Heart right ventricle (tissue), 16 donors: ENCODE measurements around the gene RHOF. TPM values are rescaled to one million over a fixed set of nuclear protein-coding genes. Genes with fewer than 3 reads are reported as not detected.

Source experiments
- ATAC-seq, 8 donors: fragments of 200-7000 bp; cut with Tn5 transposase; one replicate each; pipeline ENCODE4 v1.9.1; 2020; ENCODE audit warnings: mild to moderate bottlenecking in 8 of 8, moderate library complexity in 8 of 8, moderate number of reproducible peaks in 1 of 8
- DNase-seq, 2 donors: peaks; one replicate each; pipeline ENCODE4 v3.0.0-alpha.2; 2020
- H3K27ac ChIP-seq, 10 donors: fragments of 200-600 bp; sonication (generic) in 2 of 10; one replicate each; pipeline versions ENCODE4 v1.5.0 to v1.8.0; 2020 to 2022; ENCODE audit warnings: mild to moderate bottlenecking in 3 of 10
- H3K27me3 ChIP-seq, 7 donors: fragments of 200-600 bp; one replicate each; pipeline ENCODE4 v1.8.0; 2021 to 2022; ENCODE audit warnings: mild to moderate bottlenecking in 2 of 7
- H3K36me3 ChIP-seq, 9 donors: fragments of 200-600 bp; sonication (generic) in 1 of 9; one replicate each; pipeline versions ENCODE4 v1.5.0 to v1.8.0; 2020 to 2022; ENCODE audit warnings: mild to moderate bottlenecking in 2 of 9
- H3K4me1 ChIP-seq, 9 donors: fragments of 200-600 bp; sonication (generic) in 1 of 9; one replicate each; pipeline versions ENCODE4 v1.5.0 to v1.8.0; 2020 to 2022; ENCODE audit warnings: mild to moderate bottlenecking in 4 of 9
- H3K4me3 ChIP-seq, 10 donors: fragments of 200-600 bp; sonication (generic) in 2 of 10; one replicate each; pipeline versions ENCODE4 v1.5.0 to v1.8.0; 2020 to 2022; ENCODE audit warnings: mild to moderate bottlenecking in 7 of 10, moderate library complexity in 2 of 10
- H3K9me3 ChIP-seq, 11 donors: fragments of 200-600 bp in 10 of 11; sonication (generic) in 2 of 11; one replicate each; pipeline versions ENCODE4 v1.5.0 to v1.8.0; 2013 to 2022; ENCODE audit warnings: mild to moderate bottlenecking in 2 of 11, control low read depth in 1 of 11, moderate library complexity in 1 of 11
- CTCF ChIP-seq, 9 donors: fragments of 200-600 bp; sonication (generic) in 2 of 9; IDR thresholded peaks; one replicate each; pipeline versions ENCODE4 v1.5.0 to v1.8.0; 2021 to 2022; ENCODE audit warnings: antibody characterized with exemption in 9 of 9, mild to moderate bottlenecking in 5 of 9, moderate library complexity in 1 of 9
- WGBS, 2 donors: extraction: QIAGEN DNeasy Blood & Tissue Kit; methylation state at CpG; one replicate each; pipeline ENCODE4 v1.1.7; 2013; ENCODE audit warnings: inconsistent platforms in 1 of 2; 5-methylcytosine and 5-hydroxymethylcytosine counted together
- intact Hi-C, 10 donors: fragments of 100-400 bp; cut with DNase I; formaldehyde crosslinking; loops; one replicate each; pipeline versions ENCODE4 v1.11.1 to v1.14.2; 2022
- polyA plus RNA-seq, 2 donors: library from polyadenylated mRNA; stranded (reverse); fragments of 200-250 nt; gene quantifications; one replicate each; pipeline ENCODE4 v1.2.3, GENCODE V29; 2013
- total RNA-seq, 10 donors: library from RNA; stranded (reverse); fragmentation: NEBNext Ultra II Directional in 3 of 10; extraction: Animal tissue kit (Norgen Biotek cat#: 25700) in 3 of 10; gene quantifications; one replicate each; pipeline versions ENCODE4 v1.2.1 to v1.2.4, GENCODE V29; 2021 to 2023
- donor health status: Arrhythmogenic right ventricular cardiomyopathy.
- donor health status: ischemic (EF 13 %, LVEDD 7.1; RV severe dilation, severe dysfunction).
- donor health status: healthy with polysubstance abuse.
- donor health status: DM: no; HTN: yes; CAD: no.
- donor health status: DM: no; HTN: no; CAD: no.
- donor health status: ischemic (EF 25% LVEDD 6.9; RV normal size, moderate dysfunction).
- donor health status: ischemic (EF 25% LVEDD 5.7; RV mildly dilated, moderate dysfunction).
- donor health status: healthy.
- donor health status: DM: yes; HTN: yes; CAD: no.
- donor health status: Ischemic cardiomyopathy.
- donor health status: ischemic (EF 35%, LVEDD 5.7; RV mildly dilated, moderate dysfunction).
- donor health status: nonischemic (EF 11% LVEDD 7.7; RV severe dilation, severe dysfunction).
- donor health status: DM: yes; HTN: yes; CAD: no.
- donor health status: PGD.
- donor health status: ischemic (EF 29% LVEDD 5.4; RV normal size, mild dysfunction).
- donor health status: nonischemic (EF 23%, LVEDD 6.1; RV moderate dilation, normal function).

The RHOF gene
- total and polyA plus RNA-seq, 12 donors, result 16.5 to 45.6 (median 24.7) TPM

- no peak overlapping the region for H3K4me3 ChIP-seq
- intact Hi-C loops, result loop anchor here in 4 of 10 donors (2.0 to 5.0 kb wide), 3 partner anchors 16 to 36 kb away; partner anchors contain the start of gene RHOF (in 1 of the 4)
- no peaks in the 10 kb centered on the region for H3K9me3 ChIP-seq
- ATAC-seq (peak; percentile 33 to 71 (median 60)), DNase-seq (peak; percentile 78 to 88)
- peak; percentile 79 to 93 (median 87) for TF ChIP-seq CTCF (IDR thresholded peaks at IDR 0.05)
- H3K27ac ChIP-seq, result peak overlapping the region in 3 of 10 donors; percentile 1 to 32 (median 6)
- H3K27me3 ChIP-seq, result no peaks in the 10 kb centered on the region
- H3K4me1 ChIP-seq, result peaks cover 2 to 46% (median 19%) of the 10 kb centered on the region in 9 donors
- WGBS, 2 donors, result 28 to 29% methylated on average over 24 of the region's 24 CpGs
- H3K36me3 ChIP-seq, result peaks cover 0 to 26% (median 0%) of the 10 kb centered on the region in 9 donors
Observed at GRCh38 chr12:121776190-121777098, 17.0 kb downstream of the RHOF start.

GRCh38 chr12:121775501-121775900, 18.0 kb downstream of the RHOF start:
- H3K27ac ChIP-seq, result peak overlapping the region in 2 of 10 donors; percentile 1 to 6
- intact Hi-C loops, result loop anchor here in 3 of 10 donors (2.0 to 5.0 kb wide), 2 partner anchors 37 to 75 kb away; no protein-coding TSS in a partner anchor
- H3K27me3 ChIP-seq, result no peaks in the 10 kb centered on the region
- DNase-seq (no peak), ATAC-seq (no peak)
- no peaks in the 10 kb centered on the region for H3K9me3 ChIP-seq
- H3K36me3 ChIP-seq, result peaks cover 0 to 22% (median 0%) of the 10 kb centered on the region in 9 donors
- 84 to 87% methylated on average over 16 of the region's 16 CpGs for WGBS, 2 donors
- peaks cover 0 to 53% (median 21%) of the 10 kb centered on the region in 9 donors for H3K4me1 ChIP-seq
- no peak for TF ChIP-seq CTCF (IDR thresholded peaks at IDR 0.05)
- no peak overlapping the region for H3K4me3 ChIP-seq

GRCh38 chr12:121774968-121775474, 18.5 kb downstream of the RHOF start:
- no peak for TF ChIP-seq CTCF (IDR thresholded peaks at IDR 0.05)
- Histone ChIP-seq H3K36me3 (peaks cover 0 to 17% (median 0%) of the 10 kb centered on the region in 9 donors), H3K4me1 (peaks cover 0 to 58% (median 22%) of the 10 kb centered on the region in 9 donors), H3K4me3 (no peak overlapping the region), H3K9me3 (no peaks in the 10 kb centered on the region), H3K27me3 (no peaks in the 10 kb centered on the region), H3K27ac (peak overlapping the region in 2 of 10 donors; percentile 30 to 37)
- intact Hi-C loops, result loop anchor here in 7 of 10 donors (2.0 to 5.0 kb wide), 5 partner anchors 37 to 78 kb away; partner anchors contain the start of gene TMEM120B (in 2 of the 7)
- 62 to 71% methylated on average over 14 of the region's 14 CpGs for WGBS, 2 donors
- DNase-seq (no peak), ATAC-seq (peak in 1 of 8 donors; percentile 1)
